AG10803 (cell line): ENCODE measurements around the gene SDHA.

Experiments used
- DNase-seq: peaks from one replicate; pipeline ENCODE4 v3.0.0; 2010; ENCODE audit warnings: low read depth
- H3K4me3 ChIP-seq: 2 replicates; pipeline ENCODE4 v1.5.1; 2011; ENCODE audit warnings: mild to moderate bottlenecking, low read length, control low read depth
- TF ChIP-seq, protein P1 (sequence below): conservative IDR thresholded peaks from 2 replicates; pipeline ENCODE4 v1.5.1; 2011; ENCODE audit warnings: mild to moderate bottlenecking, low read length, control low read depth, inconsistent platforms

SDHA gene

DNA sequence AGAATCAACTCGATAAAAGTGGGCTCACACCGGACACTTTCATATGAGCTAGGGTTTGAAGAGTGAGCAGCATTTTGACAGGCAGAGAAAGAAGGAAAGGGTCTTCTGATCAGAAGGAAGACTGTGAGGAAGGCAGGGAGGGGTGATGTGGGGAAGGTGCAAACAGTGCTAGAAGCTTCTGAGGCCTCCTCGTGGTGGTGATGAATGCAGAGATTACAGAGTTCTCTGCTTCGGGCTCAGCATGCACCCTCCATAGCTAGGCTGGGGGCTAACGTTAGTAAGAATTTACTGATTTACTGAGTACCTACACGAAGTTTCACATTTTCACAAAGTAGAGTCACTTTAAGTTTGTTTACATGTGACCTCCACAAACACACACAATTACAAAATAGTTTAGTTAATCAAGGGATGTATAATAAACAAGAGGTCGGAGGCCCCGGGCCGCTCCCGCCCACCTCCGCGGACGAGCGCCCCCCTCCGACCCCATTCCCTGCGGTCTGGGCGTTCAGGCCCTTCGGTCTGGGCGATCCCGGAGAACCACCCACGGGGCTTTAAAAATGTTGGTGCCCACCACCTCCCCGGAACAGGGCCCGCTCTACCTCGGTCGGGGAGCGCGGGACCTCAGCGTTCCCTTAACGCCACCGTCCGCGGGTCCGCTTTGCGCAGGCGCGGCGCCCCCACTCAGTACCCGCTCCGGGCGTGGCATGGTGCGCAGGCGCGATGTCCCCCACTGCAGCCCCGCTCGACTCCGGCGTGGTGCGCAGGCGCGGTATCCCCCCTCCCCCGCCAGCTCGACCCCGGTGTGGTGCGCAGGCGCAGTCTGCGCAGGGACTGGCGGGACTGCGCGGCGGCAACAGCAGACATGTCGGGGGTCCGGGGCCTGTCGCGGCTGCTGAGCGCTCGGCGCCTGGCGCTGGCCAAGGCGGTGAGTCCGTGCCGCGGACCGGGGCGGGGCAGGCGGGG, at the start of gene SDHA, which contains the start of gene CCDC127:
Gene SDHA, plus strand, starts transcription at position 827 of the 963 bp plus-strand sequence. Its CDS starts 36 bp downstream, at position 863.
Gene CCDC127, minus strand, starts transcription at position 660 of the 963 bp plus-strand sequence. CDS start 1,304 bp downstream, outside the sequence.
- TF ChIP-seq, protein P1, sequence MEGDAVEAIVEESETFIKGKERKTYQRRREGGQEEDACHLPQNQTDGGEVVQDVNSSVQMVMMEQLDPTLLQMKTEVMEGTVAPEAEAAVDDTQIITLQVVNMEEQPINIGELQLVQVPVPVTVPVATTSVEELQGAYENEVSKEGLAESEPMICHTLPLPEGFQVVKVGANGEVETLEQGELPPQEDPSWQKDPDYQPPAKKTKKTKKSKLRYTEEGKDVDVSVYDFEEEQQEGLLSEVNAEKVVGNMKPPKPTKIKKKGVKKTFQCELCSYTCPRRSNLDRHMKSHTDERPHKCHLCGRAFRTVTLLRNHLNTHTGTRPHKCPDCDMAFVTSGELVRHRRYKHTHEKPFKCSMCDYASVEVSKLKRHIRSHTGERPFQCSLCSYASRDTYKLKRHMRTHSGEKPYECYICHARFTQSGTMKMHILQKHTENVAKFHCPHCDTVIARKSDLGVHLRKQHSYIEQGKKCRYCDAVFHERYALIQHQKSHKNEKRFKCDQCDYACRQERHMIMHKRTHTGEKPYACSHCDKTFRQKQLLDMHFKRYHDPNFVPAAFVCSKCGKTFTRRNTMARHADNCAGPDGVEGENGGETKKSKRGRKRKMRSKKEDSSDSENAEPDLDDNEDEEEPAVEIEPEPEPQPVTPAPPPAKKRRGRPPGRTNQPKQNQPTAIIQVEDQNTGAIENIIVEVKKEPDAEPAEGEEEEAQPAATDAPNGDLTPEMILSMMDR: peak; percentile 35
- peak; percentile 82 for DNase-seq
- H3K4me3 ChIP-seq: peak within 1 kb of the TSS; percentile 85

DNA sequence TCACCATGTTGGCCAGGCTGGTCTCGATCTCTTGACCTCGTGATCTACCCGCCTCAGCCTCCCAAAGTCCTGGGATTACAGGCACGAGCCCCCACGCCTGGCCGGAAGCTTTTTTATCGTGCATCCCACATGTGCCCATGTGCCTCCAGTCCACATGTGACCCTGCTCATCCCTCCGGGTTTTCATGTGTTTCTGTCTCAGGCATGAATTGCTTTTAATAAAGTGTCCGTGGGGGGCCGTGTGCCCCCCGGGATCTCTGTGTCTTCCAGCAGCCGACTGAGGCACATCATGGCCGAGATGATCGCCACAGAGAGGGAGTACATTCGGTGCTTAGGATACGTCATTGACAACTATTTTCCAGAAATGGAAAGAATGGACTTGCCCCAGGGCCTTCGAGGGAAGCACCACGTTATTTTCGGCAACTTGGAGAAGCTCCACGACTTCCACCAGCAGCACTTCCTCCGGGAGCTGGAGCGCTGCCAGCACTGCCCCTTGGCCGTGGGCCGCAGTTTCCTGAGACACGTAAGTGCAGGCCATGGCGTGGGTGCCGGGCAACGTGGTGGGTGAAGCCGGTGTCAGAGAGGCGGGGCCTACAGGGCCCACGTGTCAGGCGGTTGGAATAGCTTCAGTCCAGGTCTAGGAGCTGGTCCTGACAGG, 48.9 kb upstream of the SDHA start:
- peak; percentile 49 for DNase-seq
- H3K4me3 ChIP-seq: no peak overlapping the region
- TF ChIP-seq, protein P1: no peak

DNA sequence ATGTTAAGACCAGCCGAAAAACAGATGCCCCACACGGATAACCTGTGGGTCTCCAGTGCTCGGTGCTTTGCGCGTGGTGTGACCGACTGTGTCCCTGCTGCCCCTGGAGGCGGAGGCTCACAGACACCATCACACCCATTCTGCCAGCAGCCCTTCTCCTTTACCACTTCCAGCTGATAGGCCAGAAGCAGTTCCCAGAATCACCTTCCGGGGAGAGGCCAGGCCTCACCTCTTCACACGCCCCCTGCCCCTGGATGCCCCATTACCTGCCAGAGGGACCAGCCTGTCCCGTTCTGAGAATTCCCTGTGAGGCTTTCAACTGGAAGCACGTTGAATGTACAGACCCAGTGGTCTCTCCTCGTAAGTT, 48.4 kb upstream of the SDHA start:
- H3K4me3 ChIP-seq: no peak overlapping the region
- no peak for DNase-seq
- TF ChIP-seq, protein P1: no peak

DNA sequence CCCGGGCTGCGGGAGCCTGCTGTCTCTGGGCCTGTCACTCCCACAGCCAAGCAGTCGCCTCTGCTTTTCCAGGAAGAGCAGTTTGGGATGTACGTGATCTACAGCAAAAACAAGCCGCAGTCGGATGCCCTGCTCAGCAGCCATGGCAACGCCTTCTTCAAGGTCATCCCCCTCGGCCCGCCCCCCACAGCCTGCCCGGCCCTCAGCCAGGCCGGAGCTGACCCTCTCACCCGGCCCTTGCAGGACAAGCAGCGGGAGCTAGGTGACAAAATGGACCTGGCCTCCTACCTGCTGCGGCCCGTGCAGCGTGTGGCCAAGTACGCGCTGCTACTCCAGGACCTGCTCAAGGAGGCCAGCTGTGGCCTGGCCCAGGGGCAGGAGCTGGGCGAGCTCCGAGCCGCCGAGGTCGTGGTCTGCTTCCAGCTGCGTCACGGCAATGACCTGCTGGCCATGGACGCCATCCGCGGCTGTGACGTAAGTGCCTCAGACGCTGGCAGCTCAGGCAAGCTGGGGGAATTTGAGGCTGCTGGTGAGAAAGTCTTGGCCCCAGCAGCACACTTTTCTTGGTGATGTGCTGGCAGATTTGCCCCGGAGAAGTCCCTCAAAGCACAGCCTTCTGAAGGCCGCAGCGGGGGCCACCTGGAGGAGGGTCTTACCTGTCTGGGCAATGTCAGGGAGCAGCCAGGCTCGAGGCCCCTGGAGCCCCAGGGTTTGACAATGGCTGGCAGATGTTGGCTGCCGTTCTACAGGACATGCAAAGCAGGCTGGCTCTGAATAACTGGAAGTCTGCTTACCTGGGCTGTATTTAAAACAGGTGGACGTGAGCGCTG, 46.9 kb upstream of the SDHA start:
- no peak overlapping the region for H3K4me3 ChIP-seq
- no peak for DNase-seq
- TF ChIP-seq, protein P1: no peak

DNA sequence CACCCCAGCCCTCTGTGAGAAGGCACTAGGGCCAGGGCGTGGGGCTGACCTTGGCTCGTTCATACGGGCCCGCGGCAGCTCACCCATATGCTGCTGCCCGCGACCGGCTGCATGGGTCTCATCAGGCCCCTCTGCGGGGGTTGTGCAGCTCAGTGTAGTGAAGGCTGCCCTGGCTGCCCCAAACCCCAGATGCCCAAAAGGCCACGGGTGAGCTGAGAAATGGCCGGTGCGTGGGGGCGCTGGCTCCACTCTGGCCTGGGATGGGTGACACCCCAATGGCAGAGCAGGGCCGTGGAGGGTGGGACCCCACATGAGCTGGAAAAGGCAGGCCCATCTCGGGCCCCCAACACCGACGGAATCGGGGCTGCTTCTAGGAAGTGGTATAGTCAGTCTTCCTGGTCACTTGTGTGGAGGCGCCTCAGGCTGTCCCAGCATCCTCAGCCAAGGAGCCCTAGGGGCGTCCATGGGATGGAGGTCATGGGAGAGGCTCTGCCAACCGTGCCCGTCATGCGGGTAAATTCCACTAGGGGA, 46.3 kb upstream of the SDHA start:
- TF ChIP-seq, protein P1: no peak
- DNase-seq: no peak
- H3K4me3 ChIP-seq: no peak overlapping the region

DNA sequence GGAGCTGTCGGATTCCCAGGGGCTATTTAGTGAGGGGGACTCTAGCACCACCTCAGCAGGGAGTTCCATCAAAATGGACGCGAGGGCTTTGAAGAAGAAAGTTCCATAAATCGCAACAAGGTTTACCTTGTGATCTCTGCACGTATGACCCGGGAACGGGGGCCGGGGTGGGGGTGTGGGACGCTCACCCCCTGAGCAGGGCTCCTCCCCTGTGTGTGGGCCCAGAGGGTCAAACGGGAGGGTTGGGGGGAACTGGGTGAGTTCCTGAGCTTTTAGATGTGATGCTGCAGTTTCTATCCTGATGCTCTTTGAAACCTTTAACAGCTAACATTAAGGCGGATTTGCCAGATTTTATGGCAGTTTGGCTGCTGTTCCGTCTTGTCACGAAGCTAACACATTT, 45.7 kb upstream of the SDHA start:
- TF ChIP-seq, protein P1: no peak
- H3K4me3 ChIP-seq: no peak overlapping the region
- no peak for DNase-seq
